SH-SY5Y (cell line): Measurements from ENCODE around the gene NT5C1B.

ENCODE experiments used
- GATA2 ChIP-seq: IDR thresholded peaks from 2 replicates; pipeline ENCODE4 v1.6.1; 2011; ENCODE audit warnings: mild to moderate bottlenecking, low read depth, low read length
- GATA3 ChIP-seq: IDR thresholded peaks from 2 replicates; pipeline ENCODE4 v1.6.1; 2011; ENCODE audit warnings: low read depth, mild to moderate bottlenecking, low read length, moderate library complexity

DNA sequence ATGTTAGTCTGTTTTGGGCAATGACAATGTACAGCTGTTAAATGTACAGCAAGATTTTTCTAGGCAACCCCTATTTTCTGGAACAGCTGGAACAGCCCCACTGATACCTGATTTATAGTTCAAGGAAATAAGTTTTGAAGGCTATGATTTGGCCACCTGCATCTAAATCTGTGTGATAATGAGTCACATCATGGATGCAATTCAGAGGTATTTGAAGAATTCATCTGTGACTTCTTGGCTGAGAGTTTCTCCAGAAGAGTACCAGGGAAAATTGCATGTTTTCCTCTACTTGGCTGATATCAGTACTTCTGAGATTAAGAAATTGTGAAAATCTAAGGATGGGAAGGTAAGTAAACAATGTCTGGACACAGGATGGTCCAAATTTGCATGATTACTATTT lies 40.7 kb upstream of the NT5C1B start:
- no peak for TF ChIP-seq GATA2
- no peak for TF ChIP-seq GATA3
